ENCODE results near the gene IVL.

Gene IVL

GRCh38 chr1:152880316-152880715 lies 28.0 kb upstream of the IVL start:
- Mint-ChIP-seq H3K9me3 (no peaks in the 10 kb centered on the region), H3K4me3 (no peak overlapping the region), H3K27me3 (ENCODE audit: low read depth) (peaks cover 10% of the 10 kb centered on the region), H3K4me1 (ENCODE audit: low read depth) (no peaks in the 10 kb centered on the region), H3K27ac (no peak overlapping the region), H3K36me3 (ENCODE audit: low read depth) (no peaks in the 10 kb centered on the region)

GRCh38 chr1:152880907-152881306 lies 27.4 kb upstream of the IVL start:
- H3K27me3 Mint-ChIP-seq (ENCODE audit: low read depth): peaks cover 5% of the 10 kb centered on the region
- no peaks in the 10 kb centered on the region for H3K4me1 Mint-ChIP-seq (ENCODE audit: low read depth)
- H3K27ac Mint-ChIP-seq: no peak overlapping the region
- no peaks in the 10 kb centered on the region for H3K36me3 Mint-ChIP-seq (ENCODE audit: low read depth)
- H3K9me3 Mint-ChIP-seq: no peaks in the 10 kb centered on the region
- H3K4me3 Mint-ChIP-seq: no peak overlapping the region

DNA sequence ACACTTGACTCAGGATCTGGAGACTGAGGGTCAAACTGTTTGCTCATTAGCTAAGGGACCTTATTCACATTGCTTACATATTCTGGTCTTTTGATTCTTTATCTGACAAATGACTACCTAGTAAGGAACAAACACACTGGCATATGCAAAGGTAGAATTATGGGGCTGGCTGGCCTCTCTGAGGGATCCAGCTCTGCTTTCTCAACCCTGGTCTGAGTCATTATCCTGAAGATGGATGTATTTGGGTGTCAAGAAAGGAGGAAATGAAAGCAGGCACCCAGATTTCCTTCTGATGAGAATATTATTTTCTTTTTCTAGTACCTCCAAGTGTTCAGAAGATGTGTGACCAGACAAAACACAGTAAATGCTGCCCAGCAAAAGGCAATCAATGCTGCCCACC lies 24.3 kb upstream of the IVL start:
- Mint-ChIP-seq H3K4me1 (ENCODE audit: low read depth) (no peaks in the 10 kb centered on the region), H3K27ac (no peak overlapping the region), H3K4me3 (no peak overlapping the region), H3K27me3 (ENCODE audit: low read depth) (peaks cover 13% of the 10 kb centered on the region), H3K9me3 (no peaks in the 10 kb centered on the region), H3K36me3 (ENCODE audit: low read depth) (no peaks in the 10 kb centered on the region)

GRCh38 chr1:152884506-152884905 lies 23.8 kb upstream of the IVL start:
- no peaks in the 10 kb centered on the region for H3K9me3 Mint-ChIP-seq
- H3K36me3 Mint-ChIP-seq (ENCODE audit: low read depth): no peaks in the 10 kb centered on the region
- H3K27me3 Mint-ChIP-seq (ENCODE audit: low read depth): peaks cover 14% of the 10 kb centered on the region
- no peaks in the 10 kb centered on the region for H3K4me1 Mint-ChIP-seq (ENCODE audit: low read depth)
- no peak overlapping the region for H3K4me3 Mint-ChIP-seq
- H3K27ac Mint-ChIP-seq: no peak overlapping the region

DNA sequence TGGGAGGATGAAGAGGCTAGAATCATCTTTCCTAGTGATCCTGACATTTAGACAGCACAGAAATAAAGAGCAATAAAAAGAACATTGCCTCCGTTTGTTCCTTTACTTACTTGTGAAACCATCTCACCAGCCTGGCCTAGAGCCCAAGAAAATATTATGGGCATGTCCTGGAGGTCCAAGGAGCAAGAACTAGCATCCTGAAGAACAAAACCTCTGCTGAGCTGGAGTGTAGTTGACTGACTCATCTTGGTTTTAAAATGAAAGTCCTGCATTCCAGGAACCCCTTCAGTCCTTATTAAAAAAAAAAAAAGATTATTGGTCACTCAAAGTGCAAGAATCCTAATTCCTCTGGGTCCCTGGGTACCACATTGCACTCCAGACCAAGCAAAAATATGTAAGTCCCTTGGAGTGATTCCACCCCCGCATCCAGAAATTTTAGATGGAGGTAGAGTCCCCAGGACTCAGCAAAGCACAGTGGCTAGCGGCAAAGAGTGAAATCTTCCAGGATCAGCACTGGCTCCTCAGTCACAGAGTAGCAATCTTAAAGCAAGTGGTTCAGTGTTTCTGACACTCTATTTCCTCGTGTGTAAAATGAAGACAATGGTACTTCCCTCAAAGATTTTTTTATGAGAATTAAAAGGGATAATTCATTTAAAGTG lies 23.3 kb upstream of the IVL start:
- peaks cover 14% of the 10 kb centered on the region for H3K27me3 Mint-ChIP-seq (ENCODE audit: low read depth)
- no peak overlapping the region for H3K27ac Mint-ChIP-seq
- H3K4me3 Mint-ChIP-seq: no peak overlapping the region
- no peaks in the 10 kb centered on the region for H3K4me1 Mint-ChIP-seq (ENCODE audit: low read depth)
- no peaks in the 10 kb centered on the region for H3K9me3 Mint-ChIP-seq
- H3K36me3 Mint-ChIP-seq (ENCODE audit: low read depth): no peaks in the 10 kb centered on the region

GRCh38 chr1:152886085-152886484 lies 22.3 kb upstream of the IVL start:
- Mint-ChIP-seq H3K4me1 (ENCODE audit: low read depth) (no peaks in the 10 kb centered on the region), H3K36me3 (ENCODE audit: low read depth) (no peaks in the 10 kb centered on the region), H3K9me3 (no peaks in the 10 kb centered on the region), H3K4me3 (no peak overlapping the region), H3K27me3 (ENCODE audit: low read depth) (peaks cover 14% of the 10 kb centered on the region), H3K27ac (no peak overlapping the region)

GRCh38 chr1:152886758-152887409 lies 21.5 kb upstream of the IVL start:
- Mint-ChIP-seq H3K4me1 (ENCODE audit: low read depth) (no peaks in the 10 kb centered on the region), H3K36me3 (ENCODE audit: low read depth) (no peaks in the 10 kb centered on the region), H3K27ac (no peak overlapping the region), H3K27me3 (ENCODE audit: low read depth) (peaks cover 14% of the 10 kb centered on the region), H3K4me3 (no peak overlapping the region), H3K9me3 (no peaks in the 10 kb centered on the region)

DNA sequence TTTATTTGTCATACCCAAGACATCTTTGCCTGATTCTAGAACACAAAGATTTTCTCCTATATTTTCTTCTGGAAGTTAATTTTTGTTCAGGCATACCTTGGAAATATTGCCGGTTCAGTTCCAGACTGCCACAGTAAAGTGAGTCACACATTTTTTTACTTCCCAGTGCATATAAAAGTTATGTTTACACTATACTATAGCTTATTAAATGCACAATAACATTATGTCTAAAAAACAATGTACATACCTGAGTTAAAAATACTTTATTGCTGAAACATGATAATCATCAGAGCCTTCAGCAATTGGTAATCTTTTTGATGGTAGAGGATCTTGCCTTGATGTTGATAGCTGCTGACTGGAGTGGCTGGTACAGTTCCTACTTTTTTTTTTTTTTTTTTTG lies 20.2 kb upstream of the IVL start:
- Mint-ChIP-seq H3K9me3 (no peaks in the 10 kb centered on the region), H3K27ac (no peak overlapping the region), H3K27me3 (ENCODE audit: low read depth) (peaks cover 14% of the 10 kb centered on the region), H3K36me3 (ENCODE audit: low read depth) (no peaks in the 10 kb centered on the region), H3K4me3 (no peak overlapping the region), H3K4me1 (ENCODE audit: low read depth) (no peaks in the 10 kb centered on the region)

GRCh38 chr1:152899027-152899426 lies 9.3 kb upstream of the IVL start:
- H3K9me3 Mint-ChIP-seq: no peaks in the 10 kb centered on the region
- H3K4me3 Mint-ChIP-seq: no peak overlapping the region
- no peaks in the 10 kb centered on the region for H3K4me1 Mint-ChIP-seq (ENCODE audit: low read depth)
- no peaks in the 10 kb centered on the region for H3K36me3 Mint-ChIP-seq (ENCODE audit: low read depth)
- peaks cover 13% of the 10 kb centered on the region for H3K27me3 Mint-ChIP-seq (ENCODE audit: low read depth)
- H3K27ac Mint-ChIP-seq: no peak overlapping the region

DNA sequence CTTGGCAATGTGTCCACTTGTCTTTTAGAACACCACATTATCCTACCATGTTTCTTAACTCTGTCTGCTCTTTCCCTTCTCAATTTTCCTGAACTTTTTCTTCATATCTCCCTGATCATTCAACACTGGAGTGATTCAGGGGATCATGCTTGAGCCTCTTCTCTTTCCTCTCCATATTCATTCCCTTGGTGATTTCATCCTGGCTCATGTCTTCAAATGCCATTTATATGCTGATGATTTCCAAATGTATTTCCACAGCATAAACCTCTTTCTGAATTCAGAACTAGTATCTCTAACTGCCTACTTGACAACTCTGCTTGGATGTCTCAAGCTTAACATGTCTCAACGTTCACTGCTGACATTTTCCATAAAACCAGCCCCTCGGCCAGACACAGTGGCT lies 8.5 kb upstream of the IVL start:
- Mint-ChIP-seq H3K27ac (no peak overlapping the region), H3K4me1 (ENCODE audit: low read depth) (no peaks in the 10 kb centered on the region), H3K36me3 (ENCODE audit: low read depth) (no peaks in the 10 kb centered on the region), H3K4me3 (no peak overlapping the region), H3K9me3 (no peaks in the 10 kb centered on the region), H3K27me3 (ENCODE audit: low read depth) (peaks cover 4% of the 10 kb centered on the region)

DNA sequence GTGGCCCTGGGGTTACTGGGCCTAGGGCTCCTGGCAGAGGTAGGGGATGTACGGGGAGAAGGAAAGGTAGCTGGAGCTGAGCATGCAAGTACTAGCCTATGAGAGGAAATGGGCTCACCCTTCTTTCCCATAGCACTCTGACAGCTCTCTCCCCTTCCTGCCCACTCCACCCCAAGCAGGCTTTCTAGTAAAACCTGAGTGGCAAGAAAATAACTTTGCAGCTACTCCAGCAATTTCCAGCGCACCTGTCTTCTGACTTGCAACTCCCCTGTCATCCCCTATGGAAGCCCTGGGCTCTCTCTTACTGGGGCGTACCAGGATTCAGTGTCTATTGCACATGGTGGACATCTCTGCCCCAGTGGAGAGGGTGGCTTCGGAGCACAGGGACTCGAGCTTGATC lies 6.7 kb upstream of the IVL start:
- peaks cover 3% of the 10 kb centered on the region for H3K27me3 Mint-ChIP-seq (ENCODE audit: low read depth)
- H3K4me1 Mint-ChIP-seq (ENCODE audit: low read depth): no peaks in the 10 kb centered on the region
- H3K36me3 Mint-ChIP-seq (ENCODE audit: low read depth): no peaks in the 10 kb centered on the region
- H3K4me3 Mint-ChIP-seq: no peak overlapping the region
- H3K27ac Mint-ChIP-seq: no peak overlapping the region
- no peaks in the 10 kb centered on the region for H3K9me3 Mint-ChIP-seq

DNA sequence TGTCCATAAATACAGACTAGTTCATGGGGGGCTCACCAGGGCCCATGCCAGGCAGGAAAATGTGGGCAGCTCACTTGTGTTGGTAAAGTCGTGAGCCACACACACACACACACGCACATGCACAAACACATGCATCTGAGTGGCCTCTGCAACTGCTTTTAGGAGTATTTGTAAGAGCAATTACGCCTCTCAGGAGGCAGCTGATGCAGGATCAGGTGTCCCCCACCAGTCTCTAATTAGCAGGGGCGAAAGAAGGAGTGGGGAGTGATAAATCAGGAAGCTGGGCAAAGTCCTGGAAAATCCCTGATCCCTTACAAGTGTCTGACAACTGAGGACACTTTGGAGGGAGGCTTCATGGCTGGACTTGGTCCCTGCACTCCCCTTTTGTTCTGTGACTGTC lies 5.7 kb upstream of the IVL start:
- Mint-ChIP-seq H3K4me3 (no peak overlapping the region), H3K36me3 (ENCODE audit: low read depth) (no peaks in the 10 kb centered on the region), H3K27ac (no peak overlapping the region), H3K4me1 (ENCODE audit: low read depth) (no peaks in the 10 kb centered on the region), H3K27me3 (ENCODE audit: low read depth) (peaks cover under 1% of the 10 kb centered on the region), H3K9me3 (no peaks in the 10 kb centered on the region)

- Mint-ChIP-seq H3K36me3 (ENCODE audit: low read depth) (no peaks in the 10 kb centered on the region), H3K4me1 (ENCODE audit: low read depth) (no peaks in the 10 kb centered on the region), H3K27me3 (ENCODE audit: low read depth) (no peaks in the 10 kb centered on the region), H3K27ac (no peak overlapping the region), H3K9me3 (no peaks in the 10 kb centered on the region), H3K4me3 (no peak overlapping the region)
Measured at GRCh38 chr1:152904688-152905440, 3.5 kb upstream of the IVL start.

DNA sequence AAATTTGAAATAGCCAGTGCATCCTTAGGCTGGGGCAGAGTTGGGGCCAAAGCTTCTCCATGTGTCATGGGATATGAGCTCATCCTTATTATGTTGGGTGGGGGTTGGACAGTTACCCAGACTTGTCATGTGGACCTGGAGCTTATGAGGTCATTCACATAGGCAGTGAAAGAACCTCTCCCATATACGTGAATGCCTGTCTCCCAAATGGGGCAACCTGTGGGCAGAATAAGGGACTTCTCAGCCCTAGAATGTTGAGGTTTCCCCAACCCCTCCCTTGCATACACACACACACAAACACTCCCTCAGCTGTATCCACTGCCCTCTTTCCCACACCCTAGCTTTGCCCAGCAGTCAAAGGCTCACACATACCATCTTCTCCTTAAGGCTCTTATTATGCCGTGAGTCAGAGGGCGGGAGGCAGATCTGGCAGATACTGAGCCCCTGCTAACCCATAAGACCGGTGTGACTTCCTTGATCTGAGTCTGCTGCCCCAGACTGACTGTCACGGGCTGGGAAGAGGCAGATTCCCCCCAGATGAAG lies 2.3 kb upstream of the IVL start:
- H3K4me3 Mint-ChIP-seq: no peak overlapping the region

GRCh38 chr1:152909206-152909605 lies 860 bp downstream of the IVL start:
- Mint-ChIP-seq H3K27me3 (ENCODE audit: low read depth) (peaks cover 4% of the 10 kb centered on the region), H3K36me3 (ENCODE audit: low read depth) (no peaks in the 10 kb centered on the region), H3K4me1 (ENCODE audit: low read depth) (no peaks in the 10 kb centered on the region), H3K4me3 (no peak overlapping the region), H3K9me3 (no peaks in the 10 kb centered on the region), H3K27ac (no peak overlapping the region)

More for the DNA sequence above, 2.3 kb upstream of the IVL start:
- H3K4me1 Mint-ChIP-seq (ENCODE audit: low read depth): no peaks in the 10 kb centered on the region
- H3K27me3 Mint-ChIP-seq (ENCODE audit: low read depth): no peaks in the 10 kb centered on the region
- H3K9me3 Mint-ChIP-seq: no peaks in the 10 kb centered on the region
- H3K27ac Mint-ChIP-seq: no peak overlapping the region
- H3K36me3 Mint-ChIP-seq (ENCODE audit: low read depth): no peaks in the 10 kb centered on the region

Data from T-helper 1 cell treated with Interleukin-12 subunit alpha and Interleukin-12 subunit beta and Interleukin-4 antibody, amounts not matched to agents 30 μg/mL and 1 μg/mL, for 36 hours (primary cell).